ENCODE data around the gene SRSF5.
A peak's percentile ranks its signal among the peaks of the same experiment; 100 is the strongest.

Gene SRSF5

GRCh38 chr14:69763761-69764510 is 3.0 kb upstream of the SRSF5 start:
- TF ChIP-seq EP300 (IDR thresholded peaks at IDR 0.05; ENCODE audit: borderline replicate concordance) (no peak), TEAD4 (IDR thresholded peaks at IDR 0.05) (no peak), USF1 (IDR thresholded peaks at IDR 0.05) (no peak), REST (IDR thresholded peaks at IDR 0.05; ENCODE audit: low read depth) (no peak), EGR1 (IDR thresholded peaks at IDR 0.05) (no peak), RAD21 (IDR thresholded peaks at IDR 0.05; ENCODE audit: low read depth) (no peak)

- peak; percentile 42 for TF ChIP-seq MAX (IDR thresholded peaks at IDR 0.05)
- peak; percentile 58 for TF ChIP-seq EGR1 (IDR thresholded peaks at IDR 0.05)
- no peak for TF ChIP-seq ZBTB7A (IDR thresholded peaks at IDR 0.05; ENCODE audit: low read depth)
- TF ChIP-seq NFIC (IDR thresholded peaks at IDR 0.05) = no peak
- peak; percentile 95 for TF ChIP-seq YY1 (IDR thresholded peaks at IDR 0.05; ENCODE audit: low read depth)
- peak; percentile 87 for TF ChIP-seq TAF1 (IDR thresholded peaks at IDR 0.05; ENCODE audit: low read depth)
- TF ChIP-seq CEBPB (IDR thresholded peaks at IDR 0.05) = 0 out of 2 replicates have a peak, but pooled peaks have one; percentile 1
- TF ChIP-seq TEAD4 (IDR thresholded peaks at IDR 0.05) = peak; percentile 58
- TF ChIP-seq RAD21 (IDR thresholded peaks at IDR 0.05; ENCODE audit: low read depth) = no peak
These were observed 542 bp downstream of the SRSF5 start for GRCh38 chr14:69767369-69767999.

- TF ChIP-seq REST (IDR thresholded peaks at IDR 0.05; ENCODE audit: low read depth) (no peak), MAX (IDR thresholded peaks at IDR 0.05) (no peak), USF1 (IDR thresholded peaks at IDR 0.05) (no peak), YY1 (IDR thresholded peaks at IDR 0.05; ENCODE audit: low read depth) (no peak), EP300 (IDR thresholded peaks at IDR 0.05; ENCODE audit: borderline replicate concordance) (no peak), FOXM1 (IDR thresholded peaks at IDR 0.05; ENCODE audit: borderline replicate concordance, low read depth) (no peak)
These were observed 1.9 kb downstream of the SRSF5 start for GRCh38 chr14:69768873-69769272.

- TF ChIP-seq TAF1 (IDR thresholded peaks at IDR 0.05; ENCODE audit: low read depth) (no peak), CEBPB (IDR thresholded peaks at IDR 0.05) (no peak), USF1 (IDR thresholded peaks at IDR 0.05) (no peak), MAX (IDR thresholded peaks at IDR 0.05) (no peak), EGR1 (IDR thresholded peaks at IDR 0.05) (no peak)
These were observed 2.7 kb downstream of the SRSF5 start for GRCh38 chr14:69769623-69770022.

GRCh38 chr14:69770559-69770958 is 3.6 kb downstream of the SRSF5 start:
- TF ChIP-seq FOXM1 (IDR thresholded peaks at IDR 0.05; ENCODE audit: borderline replicate concordance, low read depth) = no peak
- no peak for TF ChIP-seq NFIC (IDR thresholded peaks at IDR 0.05)
- TF ChIP-seq YY1 (IDR thresholded peaks at IDR 0.05; ENCODE audit: low read depth) = no peak
- no peak for TF ChIP-seq RAD21 (IDR thresholded peaks at IDR 0.05; ENCODE audit: low read depth)
- TF ChIP-seq TCF12 (IDR thresholded peaks at IDR 0.05; ENCODE audit: low read depth) = no peak
- TF ChIP-seq TAF1 (IDR thresholded peaks at IDR 0.05; ENCODE audit: low read depth) = no peak

- TF ChIP-seq ZBTB7A (IDR thresholded peaks at IDR 0.05; ENCODE audit: low read depth) (no peak), YY1 (IDR thresholded peaks at IDR 0.05; ENCODE audit: low read depth) (no peak), MAX (IDR thresholded peaks at IDR 0.05) (no peak), RAD21 (IDR thresholded peaks at IDR 0.05; ENCODE audit: low read depth) (no peak), CEBPB (IDR thresholded peaks at IDR 0.05) (no peak), EGR1 (IDR thresholded peaks at IDR 0.05) (no peak), TEAD4 (IDR thresholded peaks at IDR 0.05) (no peak)
These were observed 4.2 kb downstream of the SRSF5 start for GRCh38 chr14:69771136-69771535.
